DND-41 (cell line): ENCODE results near the gene RAD51B.

Experiments
- ATAC-seq: fragments of 200-7000 bp; cut with Tn5 transposase; 3 replicates; pipeline ENCODE4 v1.9.1; 2021; ENCODE audit warnings: low read depth; ENCODE audit not compliant: insufficient read depth
- DNase-seq: peaks from one replicate; pipeline ENCODE4 v3.0.0-alpha.2; 2020
- H2AFZ ChIP-seq: 2 replicates; pipeline ENCODE4 v1.6.0; 2012; ENCODE audit warnings: low read depth, low read length
- H3K27ac ChIP-seq: 2 replicates; pipeline ENCODE4 v1.5.1; 2012; ENCODE audit warnings: low read length, inconsistent platforms
- H3K27me3 ChIP-seq: fragments of 200-600 bp; sonication (generic); 2 replicates; pipeline ENCODE4 v1.6.0; 2012; ENCODE audit warnings: low read length, mild to moderate bottlenecking, inconsistent platforms; ENCODE audit not compliant: insufficient read depth, poor library complexity
- H3K36me3 ChIP-seq: 2 replicates; pipeline ENCODE4 v1.5.1; 2012; ENCODE audit warnings: low read length, inconsistent platforms; ENCODE audit not compliant: insufficient read depth
- H3K4me1 ChIP-seq: 2 replicates; pipeline ENCODE4 v1.5.1; 2012; ENCODE audit warnings: mild to moderate bottlenecking, low read length; ENCODE audit not compliant: insufficient read depth
- H3K4me2 ChIP-seq: 2 replicates; pipeline ENCODE4 v1.6.0; 2012; ENCODE audit warnings: mild to moderate bottlenecking, moderate library complexity, low read length, inconsistent platforms; ENCODE audit not compliant: insufficient read depth
- H3K4me3 ChIP-seq, 2 experiments: fragments of 200-600 bp in 1 of 2; shearing (Covaris generic) in 1 of 2; 2 replicates each; pipeline ENCODE4 v1.5.1; 2012 to 2016; ENCODE audit warnings: inconsistent platforms in 2 of 2, low read length in 2 of 2, mild to moderate bottlenecking in 2 of 2, low read depth in 1 of 2, moderate library complexity in 1 of 2
- H3K79me2 ChIP-seq: 2 replicates; pipeline ENCODE4 v1.6.0; 2012; ENCODE audit warnings: low read length, inconsistent platforms; ENCODE audit not compliant: insufficient read depth
- H3K9ac ChIP-seq: 2 replicates; pipeline ENCODE4 v1.6.0; 2012; ENCODE audit warnings: low read depth, mild to moderate bottlenecking, inconsistent platforms, low read length, moderate library complexity
- H3K9me3 ChIP-seq: 2 replicates; pipeline ENCODE4 v1.5.1; 2012; ENCODE audit warnings: low read length, moderate library complexity, mild to moderate bottlenecking, inconsistent platforms; ENCODE audit not compliant: insufficient read depth, severe bottlenecking
- H4K20me1 ChIP-seq: 2 replicates; pipeline ENCODE4 v1.6.0; 2012; ENCODE audit warnings: low read length; ENCODE audit not compliant: insufficient read depth
- CTCF ChIP-seq: IDR thresholded peaks from 2 replicates; pipeline ENCODE4 v1.5.1; 2012; ENCODE audit warnings: borderline replicate concordance, low read length, moderate library complexity, mild to moderate bottlenecking; ENCODE audit not compliant: poor library complexity, severe bottlenecking; ENCODE audit errors: extremely low read depth
- EZH2 ChIP-seq: IDR thresholded peaks from 3 replicates; pipeline ENCODE4 v1.6.1; 2012; ENCODE audit warnings: borderline replicate concordance, low read depth, mild to moderate bottlenecking, moderate library complexity, low read length, inconsistent platforms; ENCODE audit not compliant: severe bottlenecking

The RAD51B gene

DNA sequence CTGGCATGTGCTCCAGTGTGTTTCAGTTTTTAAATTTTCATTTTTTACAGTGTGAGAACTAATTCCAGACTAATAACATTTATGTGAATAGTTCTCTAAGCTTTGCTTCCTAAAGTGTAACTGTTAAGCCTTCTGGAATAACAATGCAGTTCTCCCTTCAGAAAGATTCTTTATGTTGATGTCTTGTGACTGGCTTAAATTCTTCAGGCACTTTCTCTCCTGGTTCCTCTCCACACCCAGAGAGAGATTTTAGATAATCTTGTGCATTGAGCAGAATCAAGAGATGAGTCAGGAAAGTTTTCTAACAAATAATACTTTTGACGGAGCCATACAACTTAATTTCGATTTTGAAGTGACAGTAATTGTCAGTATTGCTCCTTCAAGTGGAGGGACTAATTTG is 118.5 kb downstream of the RAD51B start:
- Histone ChIP-seq H3K27me3 (no peaks in the 10 kb centered on the region), H3K9ac (no peak overlapping the region), H3K4me1 (peaks cover 12% of the 10 kb centered on the region), H2AFZ (no peak overlapping the region), H3K4me2 (no peak overlapping the region), H4K20me1 (peaks cover 4% of the 10 kb centered on the region; the same call in 1 of the 2 replicates), H3K4me3 (no peak overlapping the region), H3K9me3 (no peaks in the 10 kb centered on the region), H3K36me3 (no peaks in the 10 kb centered on the region), H3K79me2 (no peaks in the 10 kb centered on the region), H3K27ac (no peak overlapping the region)
- ATAC-seq (no peak), DNase-seq (no peak)
- TF ChIP-seq CTCF (no peak), EZH2 (no peak)

- Histone ChIP-seq H3K4me3 (no peak overlapping the region), H3K9ac (no peak overlapping the region), H3K79me2 (no peaks in the 10 kb centered on the region), H3K4me1 (no peaks in the 10 kb centered on the region), H4K20me1 (no peaks in the 10 kb centered on the region), H3K27ac (no peak overlapping the region), H3K4me2 (no peak overlapping the region), H3K36me3 (no peaks in the 10 kb centered on the region), H3K27me3 (no peaks in the 10 kb centered on the region), H3K9me3 (no peaks in the 10 kb centered on the region), H2AFZ (no peak overlapping the region)
- no peak for DNase-seq
- no peak for ATAC-seq
- no peak for TF ChIP-seq CTCF
- no peak for TF ChIP-seq EZH2
These were observed 121.2 kb downstream of the RAD51B start for GRCh38 chr14:67940486-67941455.

- DNase-seq (no peak), ATAC-seq (no peak)
- Histone ChIP-seq H3K36me3 (no peaks in the 10 kb centered on the region), H3K4me3 (no peak overlapping the region), H4K20me1 (no peaks in the 10 kb centered on the region), H3K9ac (no peak overlapping the region), H3K4me1 (no peaks in the 10 kb centered on the region), H3K27ac (no peak overlapping the region), H3K79me2 (no peaks in the 10 kb centered on the region), H2AFZ (no peak overlapping the region), H3K27me3 (no peaks in the 10 kb centered on the region), H3K4me2 (no peak overlapping the region), H3K9me3 (no peaks in the 10 kb centered on the region)
- no peak for TF ChIP-seq CTCF
- TF ChIP-seq EZH2: no peak
These were observed 122.0 kb downstream of the RAD51B start for GRCh38 chr14:67941456-67942018.
